K562 (cell line): ENCODE results near the gene PHF19. TPM values are rescaled to one million over a fixed set of nuclear protein-coding genes. Genes with fewer than 3 reads are reported as not detected.

Source experiments
- ATF1 ChIP-seq, 2 experiments: fragments of 450-650 bp in 1 of 2; IDR thresholded peaks; 2 replicates each; pipeline ENCODE4 v1.6.1; 2016; ENCODE audit warnings: missing compliant biosample characterization in 1 of 2, missing genetic modification characterization in 1 of 2
- ESRRB ChIP-seq: fragments of 250-450 bp; sonication (Bioruptor Pico); IDR thresholded peaks from 2 replicates; pipeline ENCODE4 v1.5.0; 2020; ENCODE audit warnings: mild to moderate bottlenecking, moderate library complexity, borderline replicate concordance
- FOXP1 ChIP-seq: sonication (generic); formaldehyde crosslinking; IDR thresholded peaks from 2 replicates; pipeline ENCODE4 v1.8.0; 2022; ENCODE audit warnings: mild to moderate bottlenecking, missing genetic modification reagents
- GTF2A2 ChIP-seq: IDR thresholded peaks from 2 replicates; pipeline ENCODE4 v1.6.1; 2016; ENCODE audit warnings: mild to moderate bottlenecking, missing genetic modification characterization, missing compliant biosample characterization
- NFE2L1 ChIP-seq: fragments of 450-650 bp; IDR thresholded peaks from 2 replicates; pipeline ENCODE4 v1.6.1; 2016; ENCODE audit warnings: missing genetic modification characterization, low read depth, mild to moderate bottlenecking, missing compliant biosample characterization, moderate library complexity, borderline replicate concordance
- RB1 ChIP-seq: fragments of 450-650 bp; IDR thresholded peaks from 2 replicates; pipeline ENCODE4 v1.6.1; 2017; ENCODE audit warnings: low read depth, mild to moderate bottlenecking
- STAG1 ChIP-seq: sonication (generic); formaldehyde crosslinking; IDR thresholded peaks from 2 replicates; pipeline ENCODE4 v1.5.0; 2020; ENCODE audit warnings: missing genetic modification reagents, borderline replicate concordance
- ZFP1 ChIP-seq: fragments of 450-650 bp; formaldehyde crosslinking; IDR thresholded peaks from 2 replicates; pipeline ENCODE4 v1.4.0; 2020; ENCODE audit warnings: mild to moderate bottlenecking, mixed read lengths
- ZNF561 ChIP-seq: fragments of 450-650 bp; formaldehyde crosslinking; conservative IDR thresholded peaks from 2 replicates; pipeline ENCODE4 v1.4.0; 2020; ENCODE audit warnings: mild to moderate bottlenecking, moderate library complexity
- polyA plus RNA-seq, 8 experiments: library from polyadenylated mRNA; depleted of rRNA in 4 of 8; stranded (reverse) in 5 of 8; unstranded in 3 of 8; fragments of >200 nt; fragmentation: Nextera tagmentation in 2 of 8; fragmentation: Illumina TruSeq in 1 of 8; extraction: Ambion mirVana in 2 of 8; extraction: Trizol in 1 of 8; gene quantifications; 2 replicates each; pipeline versions ENCODE4 v1.2.1 to v1.2.3, GENCODE V29; 2011 to 2014; ENCODE audit warnings: inconsistent platforms in 1 of 8, missing spikeins in 1 of 8
- total RNA-seq, 7 experiments: library from RNA; depleted of rRNA in 6 of 7; stranded (reverse); fragments of >200 nt in 6 of 7; fragmentation: Illumina TruSeq in 2 of 7; extraction: Trizol in 2 of 7; gene quantifications; 2 replicates each; pipeline versions ENCODE4 v1.2.1 to v1.2.3, GENCODE V29; 2011 to 2021; ENCODE audit warnings: low replicate concordance in 1 of 7
- TF ChIP-seq, protein P1 (sequence below): fragments of 250-450 bp; sonication (Bioruptor Pico); IDR thresholded peaks from 2 replicates; pipeline ENCODE4 v1.5.0; 2021
- TF ChIP-seq, protein P2 (sequence below): fragments of 250-450 bp; sonication (Bioruptor Pico); IDR thresholded peaks from 2 replicates; pipeline ENCODE4 v1.8.0; 2022; ENCODE audit warnings: inconsistent platforms
- TF ChIP-seq, protein P3 (sequence below): fragments of 450-650 bp; IDR thresholded peaks from 2 replicates; pipeline ENCODE4 v1.6.1; 2018; ENCODE audit not compliant: partially characterized antibody
- TF ChIP-seq, protein P4 (sequence below): sonication (generic); formaldehyde crosslinking; IDR thresholded peaks from 2 replicates; pipeline ENCODE4 v1.8.1; 2023; ENCODE audit warnings: mild to moderate bottlenecking, missing genetic modification reagents

PHF19 gene
- total and polyA plus RNA-seq, 9 of the 15 experiments (the other 6 are each of a cell fraction or from before 2014, with no cell fraction given): 95.8 to 403 (median 255) TPM

- TF ChIP-seq, protein P1, sequence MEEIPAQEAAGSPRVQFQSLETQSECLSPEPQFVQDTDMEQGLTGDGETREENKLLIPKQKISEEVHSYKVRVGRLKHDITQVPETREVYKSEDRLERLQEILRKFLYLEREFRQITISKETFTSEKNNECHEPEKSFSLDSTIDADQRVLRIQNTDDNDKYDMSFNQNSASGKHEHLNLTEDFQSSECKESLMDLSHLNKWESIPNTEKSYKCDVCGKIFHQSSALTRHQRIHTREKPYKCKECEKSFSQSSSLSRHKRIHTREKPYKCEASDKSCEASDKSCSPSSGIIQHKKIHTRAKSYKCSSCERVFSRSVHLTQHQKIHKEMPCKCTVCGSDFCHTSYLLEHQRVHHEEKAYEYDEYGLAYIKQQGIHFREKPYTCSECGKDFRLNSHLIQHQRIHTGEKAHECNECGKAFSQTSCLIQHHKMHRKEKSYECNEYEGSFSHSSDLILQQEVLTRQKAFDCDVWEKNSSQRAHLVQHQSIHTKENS (CRISPR knock-in tag): 0 out of 2 replicates have a peak, but pooled peaks have one; percentile 12
- TF ChIP-seq ZNF561 (no peak), ZFP1 (CRISPR knock-in tag) (no peak), GTF2A2 (tag) (no peak), FOXP1 (CRISPR knock-in tag) (no peak), ESRRB (CRISPR knock-in tag) (0 out of 2 replicates have a peak, but pooled peaks have one; percentile 65), RB1 (no peak), ATF1 (CRISPR knock-in tag; IDR thresholded peaks at IDR 0.05) (no peak), ATF1 (tag; IDR thresholded peaks at IDR 0.05) (no peak), NFE2L1 (tag) (no peak), STAG1 (CRISPR knock-in tag) (0 out of 2 replicates have a peak, but pooled peaks have one; percentile 10)
- TF ChIP-seq, protein P2, sequence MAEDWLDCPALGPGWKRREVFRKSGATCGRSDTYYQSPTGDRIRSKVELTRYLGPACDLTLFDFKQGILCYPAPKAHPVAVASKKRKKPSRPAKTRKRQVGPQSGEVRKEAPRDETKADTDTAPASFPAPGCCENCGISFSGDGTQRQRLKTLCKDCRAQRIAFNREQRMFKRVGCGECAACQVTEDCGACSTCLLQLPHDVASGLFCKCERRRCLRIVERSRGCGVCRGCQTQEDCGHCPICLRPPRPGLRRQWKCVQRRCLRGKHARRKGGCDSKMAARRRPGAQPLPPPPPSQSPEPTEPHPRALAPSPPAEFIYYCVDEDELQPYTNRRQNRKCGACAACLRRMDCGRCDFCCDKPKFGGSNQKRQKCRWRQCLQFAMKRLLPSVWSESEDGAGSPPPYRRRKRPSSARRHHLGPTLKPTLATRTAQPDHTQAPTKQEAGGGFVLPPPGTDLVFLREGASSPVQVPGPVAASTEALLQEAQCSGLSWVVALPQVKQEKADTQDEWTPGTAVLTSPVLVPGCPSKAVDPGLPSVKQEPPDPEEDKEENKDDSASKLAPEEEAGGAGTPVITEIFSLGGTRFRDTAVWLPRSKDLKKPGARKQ (CRISPR knock-in tag): no peak
- TF ChIP-seq, protein P3, sequence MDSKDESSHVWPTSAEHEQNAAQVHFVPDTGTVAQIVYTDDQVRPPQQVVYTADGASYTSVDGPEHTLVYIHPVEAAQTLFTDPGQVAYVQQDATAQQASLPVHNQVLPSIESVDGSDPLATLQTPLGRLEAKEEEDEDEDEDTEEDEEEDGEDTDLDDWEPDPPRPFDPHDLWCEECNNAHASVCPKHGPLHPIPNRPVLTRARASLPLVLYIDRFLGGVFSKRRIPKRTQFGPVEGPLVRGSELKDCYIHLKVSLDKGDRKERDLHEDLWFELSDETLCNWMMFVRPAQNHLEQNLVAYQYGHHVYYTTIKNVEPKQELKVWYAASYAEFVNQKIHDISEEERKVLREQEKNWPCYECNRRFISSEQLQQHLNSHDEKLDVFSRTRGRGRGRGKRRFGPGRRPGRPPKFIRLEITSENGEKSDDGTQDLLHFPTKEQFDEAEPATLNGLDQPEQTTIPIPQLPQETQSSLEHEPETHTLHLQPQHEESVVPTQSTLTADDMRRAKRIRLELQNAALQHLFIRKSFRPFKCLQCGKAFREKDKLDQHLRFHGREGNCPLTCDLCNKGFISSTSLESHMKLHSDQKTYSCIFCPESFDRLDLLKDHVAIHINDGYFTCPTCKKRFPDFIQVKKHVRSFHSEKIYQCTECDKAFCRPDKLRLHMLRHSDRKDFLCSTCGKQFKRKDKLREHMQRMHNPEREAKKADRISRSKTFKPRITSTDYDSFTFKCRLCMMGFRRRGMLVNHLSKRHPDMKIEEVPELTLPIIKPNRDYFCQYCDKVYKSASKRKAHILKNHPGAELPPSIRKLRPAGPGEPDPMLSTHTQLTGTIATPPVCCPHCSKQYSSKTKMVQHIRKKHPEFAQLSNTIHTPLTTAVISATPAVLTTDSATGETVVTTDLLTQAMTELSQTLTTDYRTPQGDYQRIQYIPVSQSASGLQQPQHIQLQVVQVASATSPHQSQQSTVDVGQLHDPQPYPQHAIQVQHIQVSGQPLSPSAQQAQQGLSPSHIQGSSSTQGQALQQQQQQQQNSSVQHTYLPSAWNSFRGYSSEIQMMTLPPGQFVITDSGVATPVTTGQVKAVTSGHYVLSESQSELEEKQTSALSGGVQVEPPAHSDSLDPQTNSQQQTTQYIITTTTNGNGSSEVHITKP: no peak
- TF ChIP-seq, protein P4, sequence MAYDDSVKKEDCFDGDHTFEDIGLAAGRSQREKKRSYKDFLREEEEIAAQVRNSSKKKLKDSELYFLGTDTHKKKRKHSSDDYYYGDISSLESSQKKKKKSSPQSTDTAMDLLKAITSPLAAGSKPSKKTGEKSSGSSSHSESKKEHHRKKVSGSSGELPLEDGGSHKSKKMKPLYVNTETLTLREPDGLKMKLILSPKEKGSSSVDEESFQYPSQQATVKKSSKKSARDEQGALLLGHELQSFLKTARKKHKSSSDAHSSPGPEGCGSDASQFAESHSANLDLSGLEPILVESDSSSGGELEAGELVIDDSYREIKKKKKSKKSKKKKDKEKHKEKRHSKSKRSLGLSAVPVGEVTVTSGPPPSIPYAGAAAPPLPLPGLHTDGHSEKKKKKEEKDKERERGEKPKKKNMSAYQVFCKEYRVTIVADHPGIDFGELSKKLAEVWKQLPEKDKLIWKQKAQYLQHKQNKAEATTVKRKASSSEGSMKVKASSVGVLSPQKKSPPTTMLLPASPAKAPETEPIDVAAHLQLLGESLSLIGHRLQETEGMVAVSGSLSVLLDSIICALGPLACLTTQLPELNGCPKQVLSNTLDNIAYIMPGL (CRISPR knock-in tag): no peak
These were observed 46.1 kb downstream of the PHF19 start (continued) for GRCh38 chr9:120830865-120831264.
